ENCODE data around the gene FXYD2.
"Not testable (repeated sequence)": the region's sequence is repeated elsewhere in the genome, so short reads cannot be mapped to it uniquely, and the experiment has no call there.

The FXYD2 gene

DNA sequence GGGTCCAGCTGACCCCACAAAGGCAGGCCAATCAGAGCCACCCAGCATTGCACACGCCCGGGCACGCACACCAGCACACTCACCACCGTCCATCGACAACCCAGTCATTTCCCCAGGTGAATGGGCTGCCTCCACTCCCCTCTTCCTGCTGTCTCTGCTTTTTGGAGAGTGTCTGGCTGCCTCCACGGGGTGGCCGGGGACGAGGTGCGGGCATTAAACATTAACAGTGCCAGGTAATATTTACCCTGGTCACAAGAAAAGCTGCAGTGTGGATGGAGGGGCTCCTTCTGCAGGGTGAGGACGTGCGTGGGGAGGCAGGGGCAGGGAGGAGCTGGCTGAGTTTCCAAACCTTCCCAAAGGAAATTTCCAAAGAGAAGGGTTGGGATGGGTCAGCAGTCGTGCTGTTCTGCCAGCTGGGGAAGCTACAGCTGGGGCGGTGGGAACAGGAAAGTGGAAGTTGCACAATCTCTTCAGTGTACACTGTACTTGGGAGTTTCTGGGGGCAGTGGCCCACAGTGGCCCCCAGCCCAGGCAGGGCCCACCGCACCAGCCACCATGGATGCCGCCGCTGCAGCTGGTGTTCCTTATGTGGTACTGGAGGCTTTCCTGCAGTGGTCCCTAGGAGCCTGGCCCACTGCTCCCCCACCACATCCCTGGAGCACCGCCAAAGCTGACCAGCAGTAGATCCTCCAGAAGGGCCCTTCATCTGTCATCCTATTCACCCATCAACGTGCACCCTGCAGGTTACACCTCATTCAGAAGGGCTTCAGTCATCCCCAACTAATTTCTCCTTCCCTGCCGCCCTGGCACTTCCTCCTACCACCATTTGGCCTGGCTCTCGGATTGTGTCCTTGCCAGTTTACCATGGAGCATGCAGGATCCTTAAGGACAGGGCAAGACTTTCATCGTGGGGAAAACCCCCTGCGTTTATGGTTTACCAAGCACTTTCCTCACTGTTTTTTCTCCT is at the start of gene FXYD2:
FXYD2 (minus strand) TSS at position 174 of the 967 bp plus-strand sequence; CDS start at position 108, 66 bp downstream.
- no peak for DNase-seq (ENCODE audit: low read depth in 2 of 2)

DNA sequence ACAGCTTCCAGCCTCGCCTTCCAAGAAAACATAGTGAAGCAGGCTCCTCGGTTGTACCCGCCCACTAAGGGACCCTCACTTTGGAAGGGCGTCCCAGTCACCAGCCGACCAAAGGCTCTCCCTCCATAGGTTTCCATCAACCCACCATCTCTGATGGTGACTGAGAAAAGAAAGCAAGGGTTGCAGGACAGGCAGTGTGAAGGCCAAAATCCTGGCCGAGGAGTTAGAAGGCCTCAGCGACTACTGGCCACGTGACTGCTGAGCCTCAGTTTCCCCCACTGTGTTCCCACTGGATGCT is 49.2 kb upstream of the FXYD2 start:
- no peak for DNase-seq (ENCODE audit: low read depth in 2 of 2)

DNA sequence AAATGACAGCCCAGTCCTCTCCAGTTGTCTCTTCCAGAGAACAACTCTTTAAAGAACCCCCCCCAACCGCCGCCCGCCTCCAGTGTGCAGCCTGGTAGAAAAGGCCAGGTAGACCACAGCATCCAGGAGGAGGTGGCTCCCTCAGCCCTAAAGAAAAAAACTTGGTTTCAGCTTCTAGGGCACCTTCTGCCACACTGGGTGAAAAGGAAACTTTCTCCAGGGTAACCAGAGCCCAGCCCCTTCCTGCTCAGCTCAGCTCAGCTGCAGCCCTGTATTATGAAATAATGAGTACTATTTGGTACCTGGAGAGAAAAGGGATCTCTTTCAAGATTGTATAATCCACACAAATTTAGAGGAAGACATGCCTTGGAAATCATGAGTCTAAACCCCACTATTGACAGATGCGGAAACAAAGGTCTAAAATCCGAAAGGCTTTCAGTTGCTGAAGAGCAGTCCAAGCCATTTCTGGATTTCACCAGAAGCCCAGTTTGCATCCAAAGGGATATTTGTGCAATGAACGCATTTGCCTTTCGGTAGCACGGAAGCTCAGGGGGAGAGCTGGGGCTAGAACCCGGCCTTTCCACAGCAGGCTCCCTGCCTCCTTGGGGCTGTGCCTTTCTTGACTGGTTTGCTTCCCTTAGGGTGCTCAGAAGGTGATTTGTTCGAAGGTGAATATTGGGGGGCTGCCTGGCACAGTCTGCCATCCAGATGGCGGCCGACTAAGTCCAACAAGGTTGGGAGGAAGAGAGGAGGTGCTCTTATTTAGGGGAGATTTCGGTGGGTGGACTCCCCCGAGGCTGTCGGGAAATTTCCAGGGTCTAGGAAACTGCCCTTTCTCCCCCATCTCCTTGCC is 48.7 kb upstream of the FXYD2 start:
- DNase-seq (ENCODE audit: low read depth in 2 of 2), result no peak

DNA sequence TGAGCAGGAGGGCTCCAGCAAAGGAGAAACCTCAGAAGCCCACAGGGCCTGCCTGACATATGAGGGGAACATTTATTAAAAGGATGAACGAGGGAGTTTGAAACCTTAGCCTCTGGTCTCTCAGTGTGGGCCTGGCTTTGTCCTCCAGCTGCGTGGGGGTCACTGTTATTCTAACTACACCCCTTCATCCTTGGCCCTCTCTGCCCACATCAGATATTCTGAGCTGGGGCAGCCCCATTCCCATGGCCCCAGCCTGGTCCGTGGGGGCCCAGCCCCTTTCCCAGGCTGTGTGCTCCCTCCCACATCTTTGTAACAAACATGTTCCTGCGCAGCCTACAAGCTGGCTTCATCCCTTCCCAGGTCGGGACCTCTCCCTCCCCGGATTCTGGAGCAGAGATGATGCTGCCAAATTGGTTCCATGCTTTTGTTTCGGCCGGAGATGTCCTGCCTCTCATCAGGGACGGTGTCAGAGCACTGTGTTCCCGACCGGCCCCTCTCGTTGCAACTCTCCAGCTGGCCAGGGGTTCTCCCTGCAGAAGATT is 47.9 kb upstream of the FXYD2 start:
- no peak for DNase-seq (ENCODE audit: low read depth in 2 of 2)

DNA sequence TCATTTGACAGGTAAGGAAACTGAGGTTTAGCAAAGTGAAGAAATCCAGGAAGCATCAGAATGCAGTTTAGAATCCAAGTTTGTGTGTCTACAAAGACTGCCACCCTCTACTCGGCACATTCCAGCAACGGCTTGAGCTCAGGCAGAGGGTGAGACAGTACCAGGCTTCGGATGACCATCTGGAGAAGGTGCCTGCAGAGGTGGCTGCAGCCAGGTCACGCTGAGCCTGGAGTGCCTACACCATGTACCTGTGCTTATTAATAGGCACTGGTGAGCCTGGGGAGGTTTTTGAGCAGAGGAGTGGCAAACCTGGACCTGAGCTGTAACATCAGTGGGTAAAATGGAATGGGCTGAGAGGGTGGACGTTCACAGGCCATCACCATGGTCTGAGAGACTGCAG is 47.2 kb upstream of the FXYD2 start:
- no peak for DNase-seq (ENCODE audit: low read depth in 2 of 2)

DNA sequence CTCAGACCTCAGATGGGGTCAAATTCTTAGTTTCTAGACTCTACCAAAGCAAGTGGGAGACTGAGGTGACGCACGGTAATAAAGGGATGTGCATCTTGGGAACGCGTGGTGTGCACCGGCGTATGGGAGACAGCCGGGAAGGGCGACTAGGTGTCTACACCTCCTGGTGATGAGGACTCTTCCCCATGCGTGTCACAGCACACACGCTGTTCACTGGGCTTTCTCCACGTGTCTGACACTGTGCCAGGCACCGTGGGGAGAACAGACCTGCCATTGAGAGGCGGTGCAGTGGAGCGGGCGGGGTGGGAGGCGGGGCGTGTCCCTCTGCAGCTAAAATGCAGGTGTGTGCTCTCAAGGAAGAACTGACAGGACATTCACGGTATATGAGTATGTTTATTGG is 46.6 kb upstream of the FXYD2 start:
- no peak for DNase-seq (ENCODE audit: low read depth in 2 of 2)

DNA sequence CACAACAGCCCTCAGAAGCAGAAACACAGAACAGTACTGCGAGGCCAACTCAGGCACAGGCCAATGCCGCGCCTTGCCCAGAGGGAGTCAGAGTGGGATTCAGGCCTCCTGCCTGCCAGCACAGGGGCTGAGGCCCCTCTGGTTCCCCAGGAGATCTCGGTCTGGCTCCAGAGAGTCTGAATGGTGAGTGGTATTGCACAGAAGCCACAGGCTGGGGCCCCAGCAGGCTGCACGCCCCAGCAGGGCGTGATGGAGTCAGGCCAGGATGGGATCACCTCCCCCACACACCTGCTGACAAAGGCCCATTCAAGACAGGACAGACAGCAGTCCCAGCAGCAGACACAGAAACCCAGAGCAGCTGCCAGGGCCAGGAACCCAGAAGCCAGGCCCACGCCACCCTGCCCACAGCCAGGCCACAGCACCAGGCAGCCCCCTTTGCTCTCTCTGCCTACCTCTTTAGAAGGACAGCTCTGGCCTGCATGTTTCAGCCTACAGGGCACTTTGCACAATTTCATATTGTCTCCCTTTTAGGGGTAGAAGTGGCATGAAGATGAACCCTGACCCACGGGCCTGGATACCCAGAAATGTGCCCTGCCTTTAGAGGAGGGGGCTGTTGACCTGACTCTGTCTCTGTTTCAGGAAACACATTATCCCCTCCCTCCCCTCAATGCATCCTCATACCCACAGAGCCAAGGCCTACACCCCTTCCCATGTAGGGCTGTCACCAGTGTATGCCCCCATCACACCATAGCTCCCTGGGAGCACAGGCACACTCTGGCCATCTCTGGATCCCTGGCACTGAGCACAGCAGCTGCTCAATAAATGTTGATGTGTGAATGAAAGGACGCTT is 45.8 kb upstream of the FXYD2 start:
- no peak for DNase-seq (ENCODE audit: low read depth in 2 of 2)

DNA sequence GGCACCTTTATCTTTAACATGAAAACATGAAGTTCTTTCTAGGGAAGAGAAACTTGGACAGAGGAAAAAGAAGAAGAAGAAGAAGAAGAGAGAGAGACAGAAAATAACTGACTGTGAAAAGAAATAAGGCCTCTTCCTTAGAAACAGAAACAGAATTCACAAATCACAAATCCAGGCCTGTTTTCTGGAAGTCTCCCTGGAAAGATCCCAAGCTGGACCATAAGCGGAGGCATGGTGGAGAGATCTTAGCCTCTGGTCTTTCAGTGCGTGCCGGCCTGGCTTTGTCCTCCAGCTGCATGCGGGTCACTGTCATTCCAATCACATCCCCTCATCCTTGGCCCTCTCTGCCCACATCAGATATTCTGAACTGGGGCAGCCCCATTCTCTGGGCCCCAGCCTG is 45.1 kb upstream of the FXYD2 start:
- no peak for DNase-seq (ENCODE audit: low read depth in 2 of 2)

DNA sequence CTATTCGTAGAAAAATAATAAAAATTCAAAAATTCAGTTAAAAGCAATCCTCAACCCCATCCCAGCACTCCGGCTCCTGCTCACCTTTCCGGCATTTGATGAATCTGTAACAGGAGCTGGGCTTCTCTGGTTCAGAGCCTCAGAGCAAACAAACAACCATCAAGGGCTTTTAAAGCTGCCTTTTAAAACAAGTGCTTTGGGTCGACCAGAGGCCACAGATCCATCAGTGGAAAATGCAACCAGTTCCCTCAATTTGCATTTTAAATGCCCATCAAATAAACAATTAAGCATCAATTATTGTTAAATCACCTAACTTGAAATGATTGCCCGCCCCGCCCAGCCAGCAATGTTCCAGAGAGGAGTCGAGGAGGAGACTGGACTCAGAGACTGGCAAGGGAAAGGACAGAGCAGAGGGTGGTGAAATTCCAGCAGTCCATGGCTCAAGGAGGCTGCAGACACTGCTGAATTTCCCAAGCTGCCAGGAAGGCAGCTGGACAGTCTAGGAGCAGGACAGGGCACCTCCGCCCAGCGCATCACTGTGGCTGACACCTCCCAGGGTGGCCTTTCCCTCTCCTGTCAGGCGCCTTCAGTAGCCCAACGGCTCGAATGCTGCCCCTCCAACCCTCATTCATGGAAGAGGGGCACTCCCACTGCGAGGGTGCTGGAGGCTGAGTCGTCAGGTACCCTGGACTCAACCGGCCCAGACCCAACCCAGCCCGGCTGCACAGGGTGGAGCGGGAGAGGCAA is 44.4 kb upstream of the FXYD2 start:
- no peak for DNase-seq (ENCODE audit: low read depth in 2 of 2)

DNA sequence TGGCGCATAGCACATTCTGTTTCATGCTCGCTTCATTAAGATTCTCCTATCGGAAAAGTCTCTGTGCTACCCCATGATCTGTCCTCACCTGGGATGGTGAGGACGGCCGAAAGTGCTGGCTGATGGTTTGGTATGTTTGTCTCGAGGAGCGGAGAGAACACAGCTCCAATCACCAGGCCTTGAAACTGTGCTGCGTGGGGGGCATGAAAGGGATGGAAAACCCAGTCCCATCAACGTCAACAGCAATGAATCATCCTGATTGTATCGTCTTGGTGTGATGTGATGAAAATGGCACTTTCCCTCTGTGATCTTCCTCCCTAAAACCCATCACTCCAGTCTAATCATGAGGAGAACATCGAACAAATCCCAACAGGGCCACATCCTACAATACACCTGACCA is 43.5 kb upstream of the FXYD2 start:
- DNase-seq (ENCODE audit: low read depth in 2 of 2), result no peak

DNA sequence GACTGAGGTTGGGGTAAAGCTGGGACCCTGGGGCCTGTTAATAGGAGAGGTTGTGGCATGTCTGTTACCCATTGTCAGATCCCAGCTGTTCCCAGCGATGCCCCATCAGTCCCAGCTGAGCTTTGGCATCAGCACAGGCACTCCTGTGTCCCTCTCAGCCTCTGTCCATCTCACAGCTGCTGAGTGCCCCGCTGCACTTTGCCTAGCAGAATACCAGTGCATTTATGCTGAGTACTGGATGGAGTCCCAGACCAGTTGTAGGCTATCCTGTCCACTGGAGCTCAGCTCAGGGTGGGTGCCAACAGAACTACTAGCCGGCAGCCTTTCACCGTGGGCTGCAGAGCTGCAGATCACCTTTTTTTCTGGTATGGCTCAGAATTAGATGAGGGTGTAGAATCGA is 42.0 kb upstream of the FXYD2 start:
- no peak for DNase-seq (ENCODE audit: low read depth in 2 of 2)

DNA sequence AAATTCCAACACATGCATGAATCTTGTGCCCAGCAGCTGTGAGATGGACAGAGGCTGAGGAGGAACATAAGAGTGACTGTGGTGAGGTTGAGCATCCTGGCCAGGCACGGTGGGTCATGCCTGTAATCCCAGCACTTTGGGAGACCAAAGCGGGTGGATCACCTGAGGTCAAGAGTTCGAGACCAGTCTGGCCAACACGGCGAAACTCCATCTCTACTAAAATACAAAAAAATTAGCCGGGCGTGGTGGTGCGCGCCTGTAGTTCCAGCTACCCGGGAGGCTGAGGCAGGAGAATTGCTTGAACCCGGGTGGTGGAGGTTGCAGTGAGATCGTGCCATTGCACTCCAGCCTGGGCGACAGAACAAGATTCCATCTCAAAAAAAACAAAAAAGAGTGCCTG is 41.0 kb upstream of the FXYD2 start:
- not testable (repeated sequence) for DNase-seq (ENCODE audit: low read depth in 2 of 2)

DNA sequence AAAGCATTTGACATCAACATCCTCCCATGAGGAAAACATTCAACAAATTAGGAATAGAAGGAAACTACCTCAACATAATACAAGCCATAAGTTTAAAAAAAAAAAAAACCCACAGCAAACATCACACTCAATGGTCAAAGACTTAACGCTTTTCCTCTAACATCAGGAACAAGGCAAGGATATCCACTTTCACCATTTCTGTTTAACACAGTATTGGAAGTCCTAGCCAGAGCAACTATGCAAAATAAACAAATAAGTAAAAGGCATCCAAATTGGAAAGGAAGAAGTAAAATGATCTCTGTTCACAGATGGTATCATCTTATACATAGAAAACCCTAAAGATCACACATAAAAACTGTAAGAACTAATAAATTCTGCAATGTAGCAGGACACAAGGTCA is 38.8 kb upstream of the FXYD2 start:
- no peak for DNase-seq (ENCODE audit: low read depth in 2 of 2)

DNA sequence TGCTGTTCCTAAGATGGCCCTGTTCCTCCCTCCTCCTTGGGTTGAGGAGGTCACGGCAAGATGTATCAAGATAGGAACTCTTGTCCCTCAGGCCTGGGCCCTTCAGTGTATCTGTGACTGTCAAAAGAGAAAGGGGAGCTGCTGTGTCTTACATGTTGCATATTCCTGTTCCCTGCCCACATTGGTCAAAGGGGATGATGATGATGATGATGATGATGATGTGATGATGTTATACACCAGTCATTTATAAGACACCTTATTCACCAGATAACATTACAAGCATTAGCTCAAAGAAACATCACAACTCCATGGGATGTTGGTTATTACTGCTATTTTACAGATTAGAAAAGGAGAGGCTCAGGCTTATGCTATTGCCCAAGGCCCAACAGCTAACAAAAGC is 38.2 kb upstream of the FXYD2 start:
- no peak for DNase-seq (ENCODE audit: low read depth in 2 of 2)

DNA sequence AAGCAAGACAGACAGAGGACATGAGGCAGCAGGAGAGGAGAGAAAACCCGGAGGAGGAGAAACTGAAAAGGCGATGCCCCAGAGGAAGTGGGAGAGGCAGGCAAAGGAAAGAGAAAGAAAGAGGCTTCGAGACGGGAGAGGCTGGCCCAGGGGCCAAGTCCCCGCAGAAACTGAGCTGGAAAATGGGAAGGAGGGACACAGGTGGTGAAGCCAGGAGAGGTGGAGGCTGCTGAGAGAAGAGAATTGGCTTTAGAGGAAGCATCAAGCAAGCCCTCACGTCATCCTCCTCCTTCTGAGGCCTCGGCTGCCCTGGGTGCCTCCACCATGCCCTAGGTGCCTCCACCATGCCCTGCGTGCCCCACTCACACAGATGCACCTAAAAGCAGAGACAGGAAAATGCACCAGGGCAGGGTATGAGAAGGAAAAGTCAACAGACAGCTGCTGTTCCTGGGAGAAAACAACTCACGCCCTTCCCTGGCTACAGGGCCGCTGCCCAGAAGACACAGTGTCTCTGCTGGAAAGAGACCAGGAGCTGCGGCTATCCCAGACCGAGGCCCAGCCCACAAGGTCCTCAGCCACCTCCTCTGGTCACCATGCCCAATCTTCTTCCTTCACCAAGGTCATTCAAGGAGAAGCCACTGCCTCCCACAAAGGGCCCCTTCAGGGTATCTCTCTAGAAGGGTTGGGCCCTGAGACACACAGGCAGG is 37.6 kb upstream of the FXYD2 start:
- DNase-seq (ENCODE audit: low read depth in 2 of 2), result no peak

DNA sequence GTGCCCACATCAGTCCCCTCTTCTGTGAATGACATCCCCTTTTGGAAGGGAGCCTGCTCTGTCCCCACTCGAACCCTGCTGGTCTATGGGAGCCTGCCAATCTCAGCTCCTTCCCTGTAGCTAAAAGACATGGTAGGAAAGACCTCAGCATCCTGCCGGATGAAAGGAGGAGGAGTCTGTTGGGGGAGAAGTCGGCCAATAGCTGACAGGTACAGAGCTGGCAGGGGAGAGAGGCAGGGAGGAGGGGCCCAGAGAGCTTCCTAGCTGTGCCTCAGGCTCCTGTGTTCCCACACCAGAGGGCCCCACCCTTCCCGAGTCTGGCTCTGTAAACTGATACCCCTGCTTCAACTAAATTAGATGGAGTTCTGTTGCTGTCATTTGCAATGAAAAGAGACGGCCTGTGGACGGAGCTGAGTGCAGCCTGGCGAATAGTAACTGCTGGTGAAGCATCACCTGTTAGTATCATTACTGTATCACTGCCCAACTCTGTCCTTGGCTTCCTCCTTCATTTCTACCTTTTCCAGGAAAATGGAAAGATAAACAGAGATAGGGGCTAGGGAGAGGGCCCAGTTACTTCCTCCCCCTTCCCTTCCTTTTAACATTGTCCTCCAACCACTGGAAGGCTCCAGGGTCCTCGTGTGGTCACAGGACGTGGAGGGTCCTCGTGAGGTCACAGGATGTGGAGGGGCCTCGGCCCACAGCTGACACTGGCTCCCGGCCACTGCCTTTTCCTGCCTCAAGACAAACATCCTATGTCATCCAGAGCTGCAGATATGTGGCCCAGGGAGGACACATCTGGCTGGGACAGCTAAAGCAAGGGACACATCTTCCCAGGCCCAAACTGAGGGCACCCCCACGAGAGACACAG is 36.8 kb upstream of the FXYD2 start:
- DNase-seq (ENCODE audit: low read depth in 2 of 2), result no peak

DNA sequence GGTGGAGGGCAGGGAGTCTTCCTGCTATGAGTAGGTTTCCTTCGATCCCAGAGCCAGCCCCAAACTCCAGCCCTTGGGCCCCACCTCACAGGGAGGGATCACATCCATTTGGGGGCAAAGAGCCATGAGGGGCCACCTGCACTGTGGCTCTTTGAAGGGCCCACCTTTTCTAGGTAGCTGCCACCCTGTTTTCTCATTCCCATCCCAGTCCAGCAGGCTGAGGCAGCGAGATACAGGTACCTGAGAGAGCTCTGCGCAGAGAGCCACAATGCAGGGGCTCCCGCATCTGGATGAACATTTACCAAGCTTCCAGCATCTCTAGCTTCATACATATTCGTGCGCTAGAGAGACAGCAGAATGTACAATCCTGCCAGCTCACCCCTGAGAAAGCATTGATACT is 35.6 kb upstream of the FXYD2 start:
- DNase-seq (ENCODE audit: low read depth in 2 of 2), result no peak

DNA sequence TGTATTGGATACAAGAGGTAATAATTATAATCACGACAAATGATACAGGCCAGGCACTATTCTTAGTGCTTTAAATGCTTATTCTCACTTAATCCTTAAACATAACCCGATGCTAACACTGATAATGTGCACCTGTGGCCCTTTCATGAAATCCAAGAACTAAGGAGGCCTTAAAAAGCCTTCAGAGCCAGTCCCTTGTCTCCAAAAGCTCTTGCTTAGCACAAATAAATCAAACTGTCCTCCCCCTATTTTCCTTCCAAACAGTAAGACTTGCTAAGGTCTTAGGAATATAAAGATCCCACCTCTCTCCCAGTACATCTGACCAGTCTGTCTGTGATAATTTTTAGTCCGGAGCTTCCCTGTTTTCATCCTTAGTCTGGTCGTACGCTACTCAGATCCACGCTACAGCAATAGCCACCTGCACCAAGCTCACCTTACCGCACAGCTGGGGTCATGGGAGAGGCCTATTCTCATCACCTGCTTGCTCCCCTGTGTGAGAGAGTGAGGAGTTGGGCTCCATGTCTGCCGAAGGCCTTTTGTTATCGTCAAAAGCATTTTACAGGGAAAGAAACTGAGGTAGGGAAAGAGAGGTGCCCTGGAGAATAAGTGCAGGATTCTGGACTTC is 35.1 kb upstream of the FXYD2 start:
- DNase-seq (ENCODE audit: low read depth in 2 of 2), result no peak

DNA sequence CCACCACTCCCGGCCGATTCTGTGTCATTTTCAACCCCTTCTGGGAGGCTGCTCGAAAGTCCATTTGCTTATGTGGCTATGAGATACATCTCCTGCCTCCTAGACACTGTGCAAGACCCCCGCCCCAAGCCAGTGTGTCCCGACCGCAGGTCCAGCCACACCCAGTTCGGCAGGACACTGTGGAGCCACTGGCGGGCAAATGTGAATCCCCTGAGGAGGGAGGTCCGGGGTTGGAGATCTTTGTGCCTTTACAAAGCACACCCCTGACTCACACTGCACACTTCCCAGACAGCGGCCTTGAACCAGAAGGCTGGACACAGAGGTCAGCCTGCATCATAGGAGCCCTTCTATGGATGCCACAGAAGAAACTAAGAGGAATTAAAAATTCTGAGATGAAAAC is 34.5 kb upstream of the FXYD2 start:
- no peak for DNase-seq (ENCODE audit: low read depth in 2 of 2)

All from fibroblast of skin of left quadriceps (primary cell).